Measurements from ENCODE around the gene LDHB.
"Not testable (repeated sequence)": the region's sequence is repeated elsewhere in the genome, so short reads cannot be mapped to it uniquely, and the experiment has no call there.

Gene LDHB

GRCh38 chr12:21675641-21676040 lies 18.0 kb upstream of the LDHB start:
- no peak for TF ChIP-seq CTCF (IDR thresholded peaks at IDR 0.05; ENCODE audit: extremely low read depth, missing control alignments)
- DNase-seq (ENCODE audit: low spot score): no peak

GRCh38 chr12:21675096-21675495 lies 17.5 kb upstream of the LDHB start:
- no peak for TF ChIP-seq CTCF (IDR thresholded peaks at IDR 0.05; ENCODE audit: extremely low read depth, missing control alignments)
- no peak for DNase-seq (ENCODE audit: low spot score)

GRCh38 chr12:21673830-21674552 lies 16.3 kb upstream of the LDHB start:
- not testable (repeated sequence) for DNase-seq (ENCODE audit: low spot score)

GRCh38 chr12:21672146-21672545 lies 14.5 kb upstream of the LDHB start:
- no peak for DNase-seq (ENCODE audit: low spot score)
- no peak for TF ChIP-seq CTCF (IDR thresholded peaks at IDR 0.05; ENCODE audit: extremely low read depth, missing control alignments)

- TF ChIP-seq CTCF (IDR thresholded peaks at IDR 0.05; ENCODE audit: extremely low read depth, missing control alignments): no peak
- DNase-seq (ENCODE audit: low spot score): no peak
These were observed 9.1 kb upstream of the LDHB start for GRCh38 chr12:21666722-21667121.

GRCh38 chr12:21665816-21666215 lies 8.2 kb upstream of the LDHB start:
- DNase-seq (ENCODE audit: low spot score): no peak
- no peak for TF ChIP-seq CTCF (IDR thresholded peaks at IDR 0.05; ENCODE audit: extremely low read depth, missing control alignments)

GRCh38 chr12:21662122-21662792 lies 4.6 kb upstream of the LDHB start:
- no peak for DNase-seq (ENCODE audit: low spot score)
- no peak for TF ChIP-seq CTCF (IDR thresholded peaks at IDR 0.05; ENCODE audit: extremely low read depth, missing control alignments)

- DNase-seq (ENCODE audit: low spot score): not testable (repeated sequence)
These were observed 3.9 kb upstream of the LDHB start for GRCh38 chr12:21661396-21662093.

Measured in GM20000 (cell line).